Ascending aorta (tissue), 2 donors: ENCODE results near the gene TRIM54. TPM values are rescaled to one million over a fixed set of nuclear protein-coding genes. Genes with fewer than 3 reads are reported as not detected.
"Not testable (repeated sequence)": the region's sequence is repeated elsewhere in the genome, so short reads cannot be mapped to it uniquely, and the experiment has no call there.

ENCODE experiments used
- DNase-seq, 2 donors: peaks; one replicate each; pipeline ENCODE4 v3.0.0-alpha.2; 2019; ENCODE audit warnings: low spot score in 2 of 2
- H3K27ac ChIP-seq, 2 donors: fragments of 200-600 bp; sonication (generic); one replicate each; pipeline ENCODE4 v1.5.1; 2016 to 2017; ENCODE audit warnings: mild to moderate bottlenecking in 1 of 2
- H3K27me3 ChIP-seq: fragments of 200-600 bp; sonication (generic); one replicate; pipeline ENCODE4 v1.5.1; 2017
- H3K36me3 ChIP-seq, 2 donors: fragments of 200-600 bp; sonication (generic); one replicate each; pipeline ENCODE4 v1.5.1; 2016
- H3K4me1 ChIP-seq, 2 donors: fragments of 200-600 bp; sonication (generic); one replicate each; pipeline ENCODE4 v1.5.1; 2016 to 2017; ENCODE audit warnings: mild to moderate bottlenecking in 1 of 2
- H3K4me3 ChIP-seq, 2 donors: fragments of 200-600 bp; sonication (generic); one replicate each; pipeline ENCODE4 v1.5.1; 2016 to 2017; ENCODE audit warnings: mild to moderate bottlenecking in 1 of 2
- H3K9me3 ChIP-seq, 2 donors: fragments of 200-600 bp; sonication (generic); one replicate each; pipeline ENCODE4 v1.5.1; 2016
- CTCF ChIP-seq, 3 experiments: fragments of 200-600 bp in 2 of 3; fragments of 450-650 bp in 1 of 3; sonication (generic) in 2 of 3; IDR thresholded peaks; one replicate each; pipeline ENCODE4 v1.5.1; 2016 to 2019; ENCODE audit warnings: antibody characterized with exemption in 3 of 3, mild to moderate bottlenecking in 1 of 3, moderate library complexity in 1 of 3
- intact Hi-C: fragments of 100-400 bp; cut with DNase I; formaldehyde crosslinking; loops from one replicate; pipeline ENCODE4 v1.15.1; 2023
- total RNA-seq: library from RNA; depleted of rRNA; stranded (reverse); fragments of >200 nt; gene quantifications from one replicate; pipeline ENCODE4 v1.1.0, GENCODE V29; 2016

Gene TRIM54
- total RNA-seq, 1 donor from 2014 or later, result not detected

- intact Hi-C loops, result no loop called here
- no peak for DNase-seq
- Histone ChIP-seq H3K27me3 (no peaks in the 10 kb centered on the region), H3K4me3 (no peak overlapping the region), H3K4me1 (no peaks in the 10 kb centered on the region), H3K36me3 (no peaks in the 10 kb centered on the region), H3K27ac (no peak overlapping the region), H3K9me3 (no peaks in the 10 kb centered on the region)
- no peak for TF ChIP-seq CTCF (IDR thresholded peaks at IDR 0.05)
Observed at GRCh38 chr2:27271631-27272340, 10.4 kb upstream of the TRIM54 start.

- H3K27me3 ChIP-seq, DNase-seq, H3K27ac ChIP-seq, intact Hi-C loops, H3K9me3 ChIP-seq, H3K4me3 ChIP-seq, H3K36me3 ChIP-seq, H3K4me1 ChIP-seq: not testable (repeated sequence)
Observed at GRCh38 chr2:27272537-27273522, 9.4 kb upstream of the TRIM54 start.

GRCh38 chr2:27275211-27276150, 6.7 kb upstream of the TRIM54 start, which contains the start of gene DNAJC5G:
DNAJC5G (plus strand) TSS chr2:27275433; CDS start chr2:27276729, 1,296 bp downstream.
- Histone ChIP-seq H3K4me1 (no peaks in the 10 kb centered on the region), H3K9me3 (no peaks in the 10 kb centered on the region), H3K36me3 (no peaks in the 10 kb centered on the region), H3K27me3 (no peaks in the 10 kb centered on the region), H3K27ac (no peak within 1 kb of the TSS), H3K4me3 (no peak within 1 kb of the TSS)
- DNase-seq, result no peak
- no peak for TF ChIP-seq CTCF (IDR thresholded peaks at IDR 0.05)
- intact Hi-C loops, result loop anchor here (5.0 kb wide), 1 partner anchor 58 kb away; the partner anchor contains the start of gene CAD

GRCh38 chr2:27278010-27278409, 4.2 kb upstream of the TRIM54 start:
- H3K36me3 ChIP-seq, result no peaks in the 10 kb centered on the region
- no peak for TF ChIP-seq CTCF (IDR thresholded peaks at IDR 0.05)
- no peak overlapping the region for H3K27ac ChIP-seq
- H3K9me3 ChIP-seq, result no peaks in the 10 kb centered on the region
- H3K4me3 ChIP-seq, result no peak overlapping the region
- no peak for DNase-seq
- H3K4me1 ChIP-seq, result no peaks in the 10 kb centered on the region
- no peaks in the 10 kb centered on the region for H3K27me3 ChIP-seq
- intact Hi-C loops, result loop anchor here (5.0 kb wide), 1 partner anchor 61 kb away; the partner anchor contains the start of gene CAD

- intact Hi-C loops, result loop anchor here (1.0 to 10.0 kb wide), 3 partner anchors 182 to 436 kb away; partner anchors contain the start of gene DPYSL5
Observed at GRCh38 chr2:27280826-27281225, 1.4 kb upstream of the TRIM54 start.

More at GRCh38 chr2:27280826-27281225, 1.4 kb upstream of the TRIM54 start:
- no peaks in the 10 kb centered on the region for H3K27me3 ChIP-seq
- no peaks in the 10 kb centered on the region for H3K4me1 ChIP-seq
- TF ChIP-seq CTCF (IDR thresholded peaks at IDR 0.05), result no peak
- no peak overlapping the region for H3K4me3 ChIP-seq
- no peak overlapping the region for H3K27ac ChIP-seq
- DNase-seq, result no peak
- no peaks in the 10 kb centered on the region for H3K36me3 ChIP-seq
- no peaks in the 10 kb centered on the region for H3K9me3 ChIP-seq
